NCI-H1417 treated with DMSO at 0.1 percent for 48 hours (cell line): ENCODE data around the gene RNASET2.
"Not testable (repeated sequence)": the region's sequence is repeated elsewhere in the genome, so short reads cannot be mapped to it uniquely, and the experiment has no call there.

Experiments used
- DNase-seq: peaks from one replicate; lab custom pipeline; 2025; lab: John Stamatoyannopoulos, UW

RNASET2 gene

DNA sequence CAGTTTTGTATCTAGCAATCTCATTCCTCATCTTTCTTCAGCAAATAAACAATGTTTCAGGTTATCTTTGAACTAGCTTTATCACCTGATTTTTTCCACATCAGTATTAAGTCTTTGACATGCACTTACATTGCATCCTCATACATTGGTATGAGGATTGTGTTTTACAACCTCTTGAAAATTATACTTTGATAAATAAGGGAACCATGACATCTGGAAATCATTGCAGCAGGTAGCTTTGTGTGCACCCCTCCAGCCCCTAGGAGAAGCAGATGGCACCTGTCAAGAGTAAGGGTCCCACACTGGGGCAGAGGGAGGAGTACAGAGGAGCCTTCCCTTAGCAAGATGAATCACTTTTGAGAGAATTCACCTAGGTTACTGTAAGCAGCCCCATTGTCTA is 13.7 kb upstream of the RNASET2 start:
- DNase-seq = no peak

DNA sequence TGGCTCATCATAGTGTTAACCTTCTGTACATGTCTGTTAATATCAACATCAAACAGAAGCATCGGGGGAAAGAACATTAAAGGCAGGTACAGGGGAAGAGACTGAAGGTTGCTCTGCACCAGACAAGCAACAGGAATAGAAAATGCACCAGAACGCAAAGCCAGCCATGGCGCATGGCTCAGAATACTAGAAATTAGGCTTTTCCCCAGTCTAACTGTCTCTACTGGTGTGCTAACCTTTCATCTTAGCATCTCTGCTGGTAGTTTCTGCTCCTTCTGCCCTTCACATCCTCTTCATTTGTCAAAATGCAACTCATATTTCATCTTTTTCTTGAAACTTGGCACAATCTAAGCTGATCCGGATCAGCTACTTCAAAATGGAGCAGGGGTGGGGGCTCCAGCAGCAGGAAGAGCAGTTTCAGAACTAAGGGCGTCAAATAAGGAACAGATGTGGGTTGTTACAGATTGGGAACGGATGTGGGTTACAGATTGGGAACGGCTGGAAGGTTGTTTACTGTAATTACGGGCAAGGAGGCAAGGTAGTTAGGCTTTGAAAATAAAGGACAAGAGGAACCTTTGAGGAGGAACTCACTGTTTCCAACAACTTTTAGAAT is 13.1 kb upstream of the RNASET2 start:
- DNase-seq = no peak

DNA sequence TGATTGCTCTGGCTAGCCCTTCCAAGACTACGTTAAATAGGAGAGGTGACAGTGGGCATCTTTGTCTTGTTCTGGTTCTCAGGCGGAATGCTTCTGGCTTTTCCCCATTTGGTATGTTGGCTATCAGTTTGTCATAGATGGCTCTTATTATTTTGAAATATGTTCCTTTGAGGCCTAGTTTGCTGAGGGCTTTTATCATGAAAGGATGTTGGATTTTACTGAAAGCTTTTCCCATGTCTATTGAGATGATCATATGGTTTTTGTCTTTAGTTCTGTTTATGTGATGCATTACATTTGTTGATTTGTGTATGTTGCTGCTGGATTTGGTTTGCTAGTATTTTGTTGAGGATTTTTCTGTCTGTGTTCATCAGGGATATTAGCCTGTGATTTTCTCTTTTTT is 9.9 kb upstream of the RNASET2 start:
- no peak for DNase-seq

DNA sequence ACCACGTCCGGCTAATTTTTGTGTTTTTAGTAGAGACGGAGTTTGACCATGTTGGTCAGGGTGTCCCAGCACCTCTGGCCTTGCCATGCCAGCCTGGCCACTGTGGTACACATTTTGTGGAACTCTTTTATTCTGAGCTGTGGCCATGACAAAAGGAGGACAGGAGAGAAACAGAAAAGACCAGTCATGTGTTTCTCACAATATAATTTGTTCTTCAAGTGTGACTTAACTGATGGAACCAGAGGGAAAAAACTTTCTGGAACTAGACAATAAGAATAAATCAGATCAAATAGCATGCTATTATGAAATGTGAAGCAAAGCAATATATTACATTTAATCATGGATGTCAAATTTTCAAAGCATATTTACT is 4.2 kb upstream of the RNASET2 start:
- no peak for DNase-seq

DNA sequence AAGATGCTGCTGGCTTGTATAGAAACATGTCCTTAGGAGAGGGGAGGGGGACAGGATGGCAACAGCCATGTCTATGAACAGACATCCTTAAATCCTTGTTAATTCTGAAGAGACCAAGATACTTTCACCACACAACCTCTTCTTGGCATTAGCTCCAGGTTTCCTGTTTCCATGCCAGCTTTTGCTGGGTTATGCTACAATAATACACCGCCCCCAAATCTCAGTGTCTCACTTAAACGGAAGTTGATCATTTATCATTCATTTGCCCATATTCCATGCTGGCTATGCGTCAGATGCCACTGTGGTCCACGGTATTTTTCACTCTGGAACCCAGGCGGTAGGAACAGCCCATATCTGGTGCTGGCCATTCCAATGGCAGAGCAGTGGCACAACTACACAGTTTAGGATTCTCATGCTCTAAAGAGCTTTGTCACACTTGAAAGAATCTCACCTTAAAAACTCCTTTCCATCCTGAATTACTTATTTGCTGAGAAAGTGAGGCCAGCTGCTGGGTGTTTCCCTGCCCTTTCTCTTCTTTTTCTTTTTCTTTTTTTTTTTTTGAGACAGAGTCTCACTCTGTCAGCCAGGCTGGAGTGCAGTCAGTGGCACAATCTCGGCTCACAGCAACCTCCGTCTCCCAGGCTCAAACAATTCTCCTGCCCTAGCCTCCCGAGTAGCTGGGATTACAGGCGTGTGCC is 3.7 kb upstream of the RNASET2 start:
- no peak for DNase-seq

DNA sequence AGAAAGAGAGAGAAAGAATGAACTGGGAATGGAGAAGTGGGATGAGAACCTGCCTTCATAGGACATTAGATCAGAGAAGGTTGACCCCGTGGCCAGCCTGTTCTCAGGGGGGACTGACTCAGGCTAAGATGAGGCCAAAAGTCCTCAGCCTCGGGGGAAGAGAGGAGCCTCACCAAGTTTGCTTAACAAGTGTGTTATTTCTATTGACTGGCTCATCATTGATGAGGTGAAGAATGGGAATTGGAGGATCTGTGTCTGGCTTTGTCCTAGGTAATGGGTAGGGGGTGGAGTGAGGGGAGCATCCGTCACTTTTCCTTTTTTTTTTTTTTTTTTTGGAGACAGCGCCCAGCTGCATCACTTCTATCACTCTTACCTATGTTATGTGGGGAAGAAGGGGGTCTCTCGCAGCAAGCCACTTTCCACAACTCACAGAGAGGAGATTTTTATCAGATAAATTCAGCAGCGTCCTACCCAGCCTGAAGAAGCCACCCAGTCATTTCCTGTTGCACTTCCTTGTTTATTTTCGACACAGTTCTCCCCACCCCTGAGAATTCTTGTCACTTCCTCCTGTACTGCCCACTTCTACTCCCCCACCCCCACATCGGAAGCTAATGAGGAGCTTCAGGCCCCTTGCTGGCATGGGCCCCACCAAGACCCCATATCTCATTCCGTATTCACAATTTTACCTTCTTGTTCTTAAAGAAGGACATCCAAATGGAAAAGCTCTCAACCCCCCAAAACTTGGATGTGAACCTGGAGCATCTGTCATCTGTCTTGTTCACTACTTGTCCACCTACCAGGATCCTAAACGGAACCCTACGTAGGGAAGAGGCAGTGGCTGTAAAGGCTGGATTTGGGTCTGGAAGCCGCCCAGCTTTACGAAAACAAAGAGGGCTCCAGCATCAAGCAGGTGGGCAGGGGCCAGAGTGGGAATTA is 2.8 kb upstream of the RNASET2 start:
- no peak for DNase-seq

DNA sequence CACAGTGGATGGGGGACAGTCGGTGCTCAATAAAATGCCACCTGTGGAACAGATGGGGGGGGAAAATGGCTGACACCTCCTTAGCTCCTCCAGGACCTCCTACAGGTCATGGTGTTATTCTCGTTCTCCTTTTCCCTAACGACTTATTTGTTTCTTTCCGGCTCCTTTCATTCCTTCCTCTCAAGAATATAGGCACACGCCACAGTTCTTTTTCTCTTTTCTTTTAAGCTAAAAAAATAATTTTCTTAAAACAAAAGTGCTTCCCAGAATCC is 1.4 kb upstream of the RNASET2 start:
- no peak for DNase-seq

DNA sequence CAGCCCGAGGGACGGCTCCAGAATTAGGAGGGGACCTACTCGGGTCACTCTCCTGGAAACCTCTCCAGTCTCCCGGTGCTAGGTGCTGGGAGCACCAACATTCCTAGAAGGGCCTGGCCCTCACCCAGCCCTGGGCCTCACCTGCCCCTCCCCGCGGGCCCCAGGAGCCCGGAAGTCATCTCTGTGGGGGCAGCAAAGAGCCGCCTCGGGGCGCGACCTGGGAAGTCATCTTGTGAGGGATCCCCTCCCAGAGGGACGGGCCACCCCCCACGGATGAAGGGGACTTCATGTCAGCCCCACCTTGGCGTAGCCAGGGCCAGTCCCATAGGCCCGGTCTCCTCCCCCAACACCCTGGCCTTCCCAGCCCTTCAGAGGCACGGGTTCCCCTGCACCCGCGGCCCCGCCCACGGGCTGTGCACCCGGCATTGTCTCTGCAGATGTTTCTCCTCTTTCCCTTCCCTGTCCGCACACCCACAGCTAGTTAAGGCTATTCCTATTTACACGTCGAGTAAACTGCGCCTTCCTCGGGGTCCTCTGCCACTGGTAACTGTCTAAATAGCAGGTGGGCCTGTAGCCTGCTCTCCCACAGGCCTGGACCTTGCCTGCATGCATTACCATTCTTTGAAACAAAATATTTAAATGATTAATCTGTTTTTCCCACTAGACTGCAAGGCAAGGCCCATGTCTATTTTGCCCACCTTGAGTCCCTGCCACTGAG is 896 bp upstream of the RNASET2 start:
- DNase-seq = no peak

DNA sequence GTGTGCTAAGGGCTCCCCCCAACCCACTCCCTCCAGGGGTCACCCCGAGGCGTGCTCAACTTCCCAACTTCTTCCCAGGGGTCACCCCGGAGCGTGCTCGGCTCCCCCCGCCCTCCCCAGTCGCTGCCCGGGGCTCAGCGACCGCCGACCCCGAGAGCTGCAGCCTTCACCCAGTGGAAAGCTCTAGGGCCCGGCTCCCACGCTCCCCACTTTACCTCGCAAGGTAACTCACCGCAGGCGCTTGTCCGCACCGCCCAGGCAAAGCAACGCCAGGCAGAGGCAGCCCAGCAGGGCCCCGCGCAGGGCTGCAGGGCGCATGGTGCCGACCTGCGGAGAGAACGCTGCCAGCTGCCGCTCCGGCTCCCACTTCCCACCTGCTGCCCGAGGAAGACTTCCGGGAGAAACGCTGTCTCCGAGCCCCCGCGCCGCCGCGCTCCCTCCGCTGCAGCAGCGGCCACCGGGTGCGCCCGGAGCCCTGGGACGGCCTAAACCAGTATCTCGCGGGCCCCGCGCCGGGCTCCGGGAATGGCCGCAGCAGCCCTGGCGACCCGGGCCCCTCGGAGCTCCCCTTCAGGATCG is 396 bp downstream of the RNASET2 start:
- DNase-seq = no peak

DNA sequence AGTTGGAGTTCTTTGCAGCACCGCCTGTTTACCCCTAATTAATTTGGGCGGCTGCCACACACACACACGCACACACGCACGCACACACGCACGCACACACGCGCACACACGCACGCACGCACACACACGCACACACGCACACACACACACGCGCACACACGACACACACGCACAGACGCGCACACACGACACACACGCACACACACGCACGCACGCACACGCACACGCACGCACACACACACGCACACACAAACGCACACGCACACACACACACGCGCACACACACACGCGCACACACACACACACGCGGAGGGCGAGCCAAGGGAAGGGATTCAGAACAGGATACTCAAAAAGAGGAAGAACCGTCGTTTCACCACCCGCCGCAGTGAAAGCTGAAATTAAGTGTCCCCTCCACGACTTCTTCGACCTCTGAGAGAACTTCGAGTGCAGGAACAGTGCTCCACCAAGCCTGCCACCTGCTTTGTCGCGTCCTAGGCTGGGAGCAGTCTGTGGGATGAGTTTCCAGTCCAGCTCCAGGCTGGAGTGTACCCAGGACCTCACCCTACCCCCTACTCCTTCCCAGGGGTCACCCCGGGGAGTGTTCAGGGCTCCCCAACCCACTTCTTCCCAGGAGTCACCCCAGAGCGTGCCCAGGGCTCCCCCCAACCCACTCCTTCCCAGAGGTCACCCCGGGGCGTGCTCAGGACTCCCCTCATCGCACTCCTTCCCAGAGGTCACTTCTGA is 1.1 kb downstream of the RNASET2 start:
- DNase-seq = no peak

DNA sequence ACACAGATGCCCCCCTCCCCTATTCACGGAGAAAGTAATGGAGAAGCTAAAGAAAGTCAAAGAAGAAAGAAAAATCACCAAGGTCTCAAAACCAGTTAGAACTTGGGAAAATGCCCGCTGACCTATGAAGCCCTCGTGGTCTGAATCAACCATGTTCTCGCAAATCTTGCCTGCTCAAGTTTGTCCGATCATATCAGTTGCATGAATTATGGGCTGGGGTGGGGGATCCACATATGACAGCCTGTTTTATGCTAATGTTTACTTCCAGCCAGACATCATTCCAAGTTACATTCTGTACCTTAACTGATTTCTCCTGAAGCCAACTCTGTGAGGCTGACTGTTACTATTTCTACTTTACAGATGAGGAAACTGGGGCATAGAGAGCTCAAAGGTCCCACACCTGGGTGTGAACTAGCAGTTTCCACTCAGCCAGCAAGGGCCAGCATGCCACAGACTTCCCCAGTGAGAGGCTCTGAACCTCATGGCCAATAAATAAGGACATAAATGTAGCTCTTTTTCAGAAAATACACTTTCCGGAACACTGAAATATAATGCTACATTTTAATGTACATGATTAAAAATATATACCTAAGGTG is 2.1 kb downstream of the RNASET2 start:
- no peak for DNase-seq

DNA sequence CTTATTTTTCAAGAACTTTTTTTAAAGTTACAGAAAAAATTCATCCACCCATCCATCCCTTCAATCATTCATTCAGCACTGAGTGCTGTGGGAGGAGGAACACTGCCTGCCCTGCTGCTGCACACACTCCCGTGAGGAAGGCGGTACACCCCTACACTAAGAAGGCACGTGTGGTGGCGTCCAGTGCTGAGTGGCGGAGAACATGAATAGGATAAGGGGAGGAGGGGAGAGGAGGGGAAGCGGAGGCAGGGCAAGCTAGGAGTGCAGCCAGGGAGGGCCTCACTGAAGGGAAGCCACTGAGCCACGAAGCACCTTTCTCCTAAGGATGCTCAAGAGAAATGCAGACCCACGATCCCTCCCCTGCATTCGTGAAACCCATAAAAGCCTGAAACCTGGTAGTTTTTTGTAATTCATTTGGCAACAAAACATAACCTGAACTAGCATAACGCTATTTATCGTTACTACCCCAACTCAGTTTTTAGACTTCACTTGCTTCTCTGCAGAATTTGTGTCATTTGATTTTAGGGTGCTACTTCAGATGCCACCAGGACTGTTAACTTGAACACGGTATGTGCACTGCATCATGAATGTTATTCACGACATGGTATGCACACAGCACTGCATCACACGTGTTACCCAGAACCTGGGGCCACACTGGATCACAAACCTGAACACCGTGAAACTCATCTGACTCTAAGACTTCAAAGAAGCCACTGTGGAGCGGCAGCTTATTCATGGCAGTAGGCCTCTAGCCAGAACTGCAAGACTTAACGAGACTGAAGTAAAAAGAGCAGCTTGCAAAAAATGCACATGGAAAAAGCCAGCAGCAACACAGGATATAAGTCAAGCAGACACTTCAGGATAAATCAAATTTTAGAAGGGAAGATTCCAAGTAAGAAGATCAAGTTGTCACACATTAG is 3.5 kb downstream of the RNASET2 start:
- no peak for DNase-seq

DNA sequence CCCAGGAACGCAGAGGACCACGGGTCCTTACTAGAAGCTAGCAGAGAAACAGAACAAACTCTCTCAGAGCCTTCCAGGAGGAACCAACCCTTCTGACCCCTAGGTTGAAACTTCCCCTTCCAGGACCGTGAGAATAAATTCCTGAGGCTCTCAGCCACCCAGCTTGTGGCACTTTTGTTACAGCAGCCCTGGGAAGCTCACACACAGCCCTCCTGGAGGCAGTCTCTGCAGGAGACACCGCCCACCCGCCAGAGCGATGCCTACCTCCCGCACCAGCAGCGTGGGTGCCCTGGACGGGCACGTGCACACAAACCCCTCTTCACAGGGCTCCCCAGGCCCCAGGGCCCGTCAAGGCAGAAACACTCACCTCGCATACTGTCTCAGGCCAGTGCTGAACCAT is 4.2 kb downstream of the RNASET2 start:
- DNase-seq = no peak

DNA sequence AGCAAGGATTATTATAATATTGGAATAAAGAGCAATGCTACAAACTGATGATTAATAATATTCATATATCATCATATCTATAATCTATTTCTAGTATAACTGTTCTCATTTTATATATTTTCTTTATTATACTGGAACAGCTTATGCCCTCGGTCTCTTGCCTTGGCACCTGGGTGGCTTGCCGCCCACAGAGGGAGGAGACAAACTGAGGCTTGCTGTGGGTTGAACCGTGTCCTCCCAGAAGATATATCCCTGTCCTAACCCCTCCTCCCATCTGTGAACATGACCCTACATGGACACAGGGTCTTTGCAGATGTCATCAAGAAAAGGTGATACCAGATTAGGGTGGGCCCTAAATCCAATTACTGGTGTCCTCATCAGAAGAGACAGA is 4.7 kb downstream of the RNASET2 start:
- no peak for DNase-seq

DNA sequence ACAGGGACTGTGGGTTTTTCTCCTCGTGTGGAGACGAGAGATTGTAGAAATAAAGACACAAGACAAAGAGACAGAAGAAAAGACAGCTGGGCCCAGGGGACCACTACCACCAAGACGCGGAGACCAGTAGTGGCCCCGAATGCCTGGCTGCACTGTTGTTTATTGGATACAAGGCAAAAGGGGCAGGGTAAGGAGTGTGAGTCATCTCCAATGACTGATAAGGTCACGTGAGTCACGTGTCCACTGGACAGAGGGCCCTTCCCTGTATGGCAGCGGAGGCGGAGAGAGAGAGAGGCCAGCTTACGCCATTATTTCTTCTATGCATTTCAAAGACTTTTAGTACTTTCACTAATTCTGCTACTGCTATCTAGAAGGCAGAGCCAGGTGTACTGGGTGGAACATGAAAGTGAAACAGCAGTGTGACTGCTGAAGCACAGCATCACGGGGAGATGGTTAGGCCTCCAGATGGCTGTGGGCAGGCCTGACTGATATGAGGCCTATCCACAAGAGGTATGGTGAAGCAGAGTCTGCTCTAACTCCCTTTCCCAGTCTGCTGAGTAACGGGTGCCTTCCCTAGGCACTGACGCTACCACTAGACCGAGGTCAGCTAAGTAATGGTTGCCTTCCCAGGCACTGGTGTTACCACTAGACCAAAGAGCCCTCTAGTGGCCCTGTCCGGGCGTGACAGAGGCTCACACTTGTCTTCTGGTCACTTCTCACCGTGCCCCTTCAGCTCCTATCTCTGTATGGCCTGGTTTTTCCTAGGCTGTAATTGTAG is 5.3 kb downstream of the RNASET2 start:
- DNase-seq = not testable (repeated sequence)

DNA sequence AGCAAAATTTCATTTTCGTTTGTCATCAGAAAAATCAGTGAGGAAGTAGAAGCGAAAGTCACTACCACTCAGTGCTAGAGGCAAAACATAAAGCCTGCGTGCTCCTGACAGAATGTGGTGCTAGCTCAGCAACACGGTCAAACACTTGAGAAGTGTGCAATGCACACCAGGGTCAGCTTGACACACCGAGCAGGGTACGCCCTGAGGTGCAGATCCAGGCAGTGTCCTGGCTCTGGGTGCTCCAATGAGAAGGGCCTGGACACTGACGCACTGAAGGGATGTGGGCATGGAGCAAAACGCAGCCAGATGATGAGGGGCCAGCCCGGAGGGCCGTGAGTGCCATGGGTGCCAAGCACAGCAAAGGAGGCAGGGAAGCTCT is 5.9 kb downstream of the RNASET2 start:
- no peak for DNase-seq

DNA sequence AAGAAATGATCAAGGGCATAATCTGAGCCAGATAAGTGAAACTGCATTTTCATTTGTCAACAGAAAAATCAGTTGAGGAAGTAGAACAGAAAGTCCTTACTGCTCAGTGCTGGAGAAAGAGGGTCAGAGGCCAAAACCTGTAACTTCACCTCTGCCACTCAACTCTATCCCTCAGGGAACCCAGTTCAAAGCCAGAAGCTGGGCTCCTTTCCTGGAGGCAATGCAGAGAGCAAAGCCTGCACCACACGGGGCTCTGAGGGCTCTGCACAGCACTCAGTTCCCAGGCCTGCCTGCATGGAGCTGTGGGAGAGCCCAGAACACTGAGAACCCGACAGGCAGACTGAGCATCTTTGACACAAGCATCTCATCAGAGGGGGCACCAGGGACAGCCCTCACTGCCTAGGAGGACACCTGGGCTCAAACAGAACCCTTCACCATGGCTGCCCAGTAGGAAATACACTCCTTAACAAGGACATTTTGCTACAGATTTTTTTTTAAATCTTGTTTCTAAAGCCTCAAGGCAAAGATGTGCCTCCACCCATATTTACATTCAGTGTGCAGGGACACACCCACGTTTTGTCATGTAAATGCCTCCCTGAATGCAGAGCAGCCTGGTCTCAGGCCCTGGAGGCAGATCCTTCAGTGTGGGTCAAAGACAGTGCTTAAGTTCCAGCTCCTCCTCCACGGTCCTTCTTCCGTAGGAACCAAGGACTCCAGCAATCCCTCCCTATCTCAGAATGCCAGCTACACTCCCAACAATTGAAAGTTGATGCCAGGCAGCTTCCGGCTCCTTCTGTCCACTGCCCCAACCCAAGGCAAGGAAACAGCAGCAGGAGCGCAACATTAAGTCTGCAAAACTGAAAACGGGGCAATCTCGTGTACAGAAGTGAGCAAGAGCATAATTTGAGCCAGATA is 6.6 kb downstream of the RNASET2 start:
- no peak for DNase-seq

DNA sequence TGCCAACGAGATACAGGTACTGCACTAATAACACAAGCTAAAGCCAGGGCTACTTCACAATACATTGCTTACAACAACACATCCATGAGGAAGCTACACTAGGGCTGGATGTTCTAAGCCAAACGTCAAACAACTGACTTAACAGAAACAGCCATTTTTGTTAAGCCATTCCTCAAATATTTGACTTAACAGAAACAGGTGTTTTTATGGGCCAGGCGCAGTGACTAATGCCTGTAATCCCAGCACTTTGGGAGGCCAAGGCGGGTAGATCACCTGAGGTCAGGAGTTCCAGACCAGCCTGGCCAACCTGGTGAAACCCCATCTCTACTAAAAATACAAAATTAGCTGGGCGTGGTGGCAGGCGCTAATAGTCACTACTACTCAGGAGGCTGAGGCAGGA is 7.6 kb downstream of the RNASET2 start:
- DNase-seq = not testable (repeated sequence)
